ENCODE measurements around the gene NUP210. TPM values are rescaled to one million over a fixed set of nuclear protein-coding genes. Genes with fewer than 3 reads are reported as not detected.

NUP210 gene
- total RNA-seq, 2 experiments from 2014 or later = 153 to 161 TPM

- Mint-ChIP-seq H3K4me3 (no peak overlapping the region), H3K27me3 (no peaks in the 10 kb centered on the region), H3K36me3 (ENCODE audit: low read depth) (peaks cover 45% of the 10 kb centered on the region), H3K27ac (no peak overlapping the region), H3K9me3 (no peaks in the 10 kb centered on the region), H3K4me1 (peaks cover 3% of the 10 kb centered on the region)
- CTCF ChIA-PET = no interaction called here
- DNase-seq = no peak
- POLR2A ChIA-PET = no interaction called here
Measured at GRCh38 chr3:13400114-13400673, 19.9 kb downstream of the NUP210 start.

- Mint-ChIP-seq H3K27me3 (no peaks in the 10 kb centered on the region), H3K4me1 (peaks cover 3% of the 10 kb centered on the region), H3K36me3 (ENCODE audit: low read depth) (peaks cover 48% of the 10 kb centered on the region), H3K4me3 (no peak overlapping the region), H3K27ac (no peak overlapping the region), H3K9me3 (no peaks in the 10 kb centered on the region)
- ChIA-PET CTCF (no interaction called here), POLR2A (no interaction called here)
- DNase-seq = no peak
Measured at GRCh38 chr3:13399603-13400002, 20.5 kb downstream of the NUP210 start.

- Mint-ChIP-seq H3K4me3 (no peak overlapping the region), H3K4me1 (no peaks in the 10 kb centered on the region), H3K27ac (no peak overlapping the region), H3K27me3 (no peaks in the 10 kb centered on the region), H3K36me3 (ENCODE audit: low read depth) (peaks cover 56% of the 10 kb centered on the region), H3K9me3 (no peaks in the 10 kb centered on the region)
- ChIA-PET POLR2A (no interaction called here), CTCF (no interaction called here)
- no peak for DNase-seq
Measured at GRCh38 chr3:13397316-13397715, 22.8 kb downstream of the NUP210 start.

DNA sequence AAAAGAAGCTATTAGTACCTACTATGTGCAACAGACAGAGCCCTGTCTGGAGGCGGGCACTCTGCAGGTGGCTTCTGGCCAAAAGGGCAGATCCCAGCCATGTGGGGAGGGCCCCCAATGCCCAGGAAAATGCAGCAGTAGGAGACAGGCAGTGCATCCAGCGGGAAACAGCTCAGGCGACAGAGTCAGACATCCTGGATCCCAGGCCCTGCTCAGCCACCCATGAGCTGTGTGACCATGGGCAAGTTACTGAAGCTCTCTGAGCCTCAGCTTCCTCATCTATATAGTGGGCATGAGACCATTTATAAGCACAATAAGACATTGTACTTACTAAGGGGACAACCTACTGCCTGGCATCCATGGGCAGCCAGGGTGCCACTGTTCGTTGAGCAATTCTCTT is 25.8 kb downstream of the NUP210 start:
- no peak overlapping the region for H3K27ac Mint-ChIP-seq
- H3K27me3 Mint-ChIP-seq = no peaks in the 10 kb centered on the region
- H3K9me3 Mint-ChIP-seq = no peaks in the 10 kb centered on the region
- H3K4me3 Mint-ChIP-seq = no peak overlapping the region
- POLR2A ChIA-PET = no interaction called here
- CTCF ChIA-PET = interaction anchor here (1.4 kb wide), 1 partner anchor 58 kb away, joined by 3 read pairs; no protein-coding TSS in a partner anchor
- DNase-seq = no peak
- peaks cover 77% of the 10 kb centered on the region for H3K36me3 Mint-ChIP-seq (ENCODE audit: low read depth)
- H3K4me1 Mint-ChIP-seq = peaks cover 6% of the 10 kb centered on the region

DNA sequence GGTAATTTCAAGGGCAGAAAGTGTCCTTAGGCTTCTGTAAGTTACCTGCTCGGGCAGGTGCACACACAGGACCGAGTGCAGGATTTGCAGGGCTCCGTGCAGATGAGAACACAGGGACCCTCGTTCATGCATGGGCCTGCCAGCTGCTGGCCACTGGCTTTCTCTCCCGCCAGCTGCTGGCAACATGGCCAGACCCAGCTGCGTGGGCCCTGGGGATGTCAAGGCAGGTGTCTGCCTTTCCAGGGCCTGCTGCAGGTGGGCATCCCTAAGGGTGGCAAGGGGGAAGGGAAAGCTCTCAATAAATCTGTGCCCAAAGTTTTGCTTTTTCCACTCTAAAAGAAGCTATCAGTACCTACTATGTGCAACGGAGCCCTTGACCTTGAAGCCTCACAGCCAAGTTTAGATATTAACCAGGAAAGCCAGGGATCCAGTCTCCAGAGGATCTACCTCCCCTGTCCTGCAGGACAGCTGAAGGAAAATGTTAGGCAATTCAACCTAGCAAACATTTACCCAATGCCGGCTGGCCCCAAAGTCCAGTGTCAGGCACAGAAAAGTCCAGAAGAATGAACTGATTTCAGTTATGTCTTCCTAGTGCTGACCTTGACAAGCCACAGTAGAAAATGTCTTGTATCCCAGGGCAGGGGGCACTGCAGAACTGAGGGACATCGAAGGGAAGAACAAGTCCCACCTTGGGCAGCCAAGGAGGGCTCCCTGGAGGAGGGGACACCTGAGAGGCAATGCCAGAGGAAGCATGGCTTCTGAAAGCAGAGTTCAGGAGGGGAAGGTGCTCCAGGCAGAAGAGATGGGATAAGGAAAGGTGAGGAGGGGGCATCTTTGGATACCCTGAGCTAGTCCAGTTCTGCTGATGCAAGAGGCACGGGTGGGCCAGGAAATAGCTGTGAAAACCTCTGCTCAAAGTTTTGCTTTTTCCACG is 26.4 kb downstream of the NUP210 start:
- Mint-ChIP-seq H3K4me1 (peaks cover 6% of the 10 kb centered on the region), H3K27ac (peak overlapping the region; percentile 13), H3K4me3 (no peak overlapping the region), H3K9me3 (no peaks in the 10 kb centered on the region), H3K27me3 (no peaks in the 10 kb centered on the region), H3K36me3 (ENCODE audit: low read depth) (peaks cover 83% of the 10 kb centered on the region)
- DNase-seq = no peak
- ChIA-PET CTCF (interaction anchor here (1.4 to 3.5 kb wide), 2 partner anchors 59 kb away, joined by 3 to 49 read pairs; no protein-coding TSS in a partner anchor), POLR2A (interaction anchor here (1.0 to 3.6 kb wide), 2 partner anchors 25 to 69 kb away, joined by 3 to 18 read pairs; partner anchors contain the start of gene NUP210)

DNA sequence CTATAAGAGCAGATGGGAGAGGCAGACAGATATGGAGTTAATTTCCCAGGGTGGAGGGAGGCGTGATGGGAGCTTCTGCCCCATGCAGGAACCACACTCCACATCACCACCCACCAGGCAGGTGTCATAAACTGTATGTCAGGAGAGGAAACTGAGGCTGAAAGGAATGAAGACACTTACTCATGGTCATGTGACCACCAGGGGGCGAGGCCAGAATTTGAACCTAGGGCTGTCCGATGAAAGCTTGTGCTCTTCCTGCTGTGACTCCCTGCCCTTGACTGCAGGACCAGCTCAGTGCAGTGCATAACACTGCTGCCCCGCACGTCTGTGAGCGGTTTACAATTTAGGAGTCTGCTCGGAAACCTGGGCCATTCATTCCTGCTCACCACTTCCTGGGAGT is 28.8 kb downstream of the NUP210 start:
- POLR2A ChIA-PET = interaction anchor here (1.4 to 3.6 kb wide), 2 partner anchors 27 to 60 kb away, joined by 3 to 18 read pairs; partner anchors contain the start of gene NUP210
- no peaks in the 10 kb centered on the region for H3K27me3 Mint-ChIP-seq
- DNase-seq = peak; percentile 18
- peaks cover 6% of the 10 kb centered on the region for H3K4me1 Mint-ChIP-seq
- peaks cover 90% of the 10 kb centered on the region for H3K36me3 Mint-ChIP-seq (ENCODE audit: low read depth)
- CTCF ChIA-PET = interaction anchor here (1.0 to 3.5 kb wide), 5 partner anchors 23 to 259 kb away, joined by 3 to 49 read pairs (median 5); no protein-coding TSS in a partner anchor
- no peak overlapping the region for H3K27ac Mint-ChIP-seq
- H3K9me3 Mint-ChIP-seq = no peaks in the 10 kb centered on the region
- no peak overlapping the region for H3K4me3 Mint-ChIP-seq

DNA sequence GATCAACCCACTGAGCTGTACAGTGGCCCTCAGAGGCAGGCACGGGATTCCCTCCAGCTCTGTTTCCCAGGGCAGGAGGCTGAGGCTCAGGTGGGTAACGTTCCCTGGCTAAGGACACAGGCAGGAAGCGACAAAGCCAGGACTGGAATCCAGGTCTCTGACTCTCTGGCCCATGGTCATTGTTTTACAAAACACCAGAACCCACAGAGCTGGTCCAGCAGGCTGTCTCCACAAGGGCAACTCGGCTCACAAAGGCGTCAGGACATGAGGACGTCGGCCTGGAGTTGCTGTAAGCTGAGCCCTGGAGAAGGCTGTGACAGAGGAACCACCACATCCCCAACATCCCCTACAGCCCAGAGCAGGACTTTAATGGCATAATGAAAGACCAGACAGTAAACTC is 30.7 kb downstream of the NUP210 start:
- H3K4me3 Mint-ChIP-seq = no peak overlapping the region
- H3K27me3 Mint-ChIP-seq = no peaks in the 10 kb centered on the region
- DNase-seq = no peak
- H3K36me3 Mint-ChIP-seq (ENCODE audit: low read depth) = peaks cover 90% of the 10 kb centered on the region
- H3K27ac Mint-ChIP-seq = no peak overlapping the region
- peaks cover 10% of the 10 kb centered on the region for H3K4me1 Mint-ChIP-seq
- ChIA-PET POLR2A (interaction anchor here (1.2 kb wide), 1 partner anchor 11 kb away, joined by 3 read pairs; no protein-coding TSS in a partner anchor), CTCF (no interaction called here)
- no peaks in the 10 kb centered on the region for H3K9me3 Mint-ChIP-seq

- peaks cover 10% of the 10 kb centered on the region for H3K4me1 Mint-ChIP-seq
- no peak overlapping the region for H3K4me3 Mint-ChIP-seq
- H3K36me3 Mint-ChIP-seq (ENCODE audit: low read depth) = peaks cover 93% of the 10 kb centered on the region
- H3K9me3 Mint-ChIP-seq = no peaks in the 10 kb centered on the region
- no peak for DNase-seq
- H3K27ac Mint-ChIP-seq = no peak overlapping the region
- no peaks in the 10 kb centered on the region for H3K27me3 Mint-ChIP-seq
- POLR2A ChIA-PET = interaction anchor here (1.2 kb wide), 1 partner anchor 10 kb away, joined by 3 read pairs; no protein-coding TSS in a partner anchor
- CTCF ChIA-PET = interaction anchor here (0.6 kb wide), 1 partner anchor 42 kb away, joined by 3 read pairs; no protein-coding TSS in a partner anchor
Measured at GRCh38 chr3:13388816-13389215, 31.3 kb downstream of the NUP210 start.

- no peaks in the 10 kb centered on the region for H3K27me3 Mint-ChIP-seq
- CTCF ChIA-PET = interaction anchor here (1.5 to 3.6 kb wide), 2 partner anchors 67 kb away, joined by 5 to 15 read pairs; no protein-coding TSS in a partner anchor
- peaks cover 86% of the 10 kb centered on the region for H3K36me3 Mint-ChIP-seq (ENCODE audit: low read depth)
- H3K4me3 Mint-ChIP-seq = no peak overlapping the region
- POLR2A ChIA-PET = no interaction called here
- H3K9me3 Mint-ChIP-seq = no peaks in the 10 kb centered on the region
- no peak for DNase-seq
- H3K4me1 Mint-ChIP-seq = peaks cover 4% of the 10 kb centered on the region
- H3K27ac Mint-ChIP-seq = peak overlapping the region; percentile 31
Measured at GRCh38 chr3:13385373-13385965, 34.7 kb downstream of the NUP210 start.

GRCh38 chr3:13380971-13381370 is 39.2 kb downstream of the NUP210 start:
- H3K27ac Mint-ChIP-seq = no peak overlapping the region
- no peaks in the 10 kb centered on the region for H3K27me3 Mint-ChIP-seq
- POLR2A ChIA-PET = no interaction called here
- H3K4me3 Mint-ChIP-seq = no peak overlapping the region
- no peaks in the 10 kb centered on the region for H3K9me3 Mint-ChIP-seq
- CTCF ChIA-PET = interaction anchor here (0.6 to 2.1 kb wide), 4 partner anchors 34 to 289 kb away, joined by 3 to 6 read pairs (median 4); partner anchors contain the start of gene NUP210
- DNase-seq = no peak
- H3K36me3 Mint-ChIP-seq (ENCODE audit: low read depth) = peaks cover 74% of the 10 kb centered on the region
- peaks cover 2% of the 10 kb centered on the region for H3K4me1 Mint-ChIP-seq

DNA sequence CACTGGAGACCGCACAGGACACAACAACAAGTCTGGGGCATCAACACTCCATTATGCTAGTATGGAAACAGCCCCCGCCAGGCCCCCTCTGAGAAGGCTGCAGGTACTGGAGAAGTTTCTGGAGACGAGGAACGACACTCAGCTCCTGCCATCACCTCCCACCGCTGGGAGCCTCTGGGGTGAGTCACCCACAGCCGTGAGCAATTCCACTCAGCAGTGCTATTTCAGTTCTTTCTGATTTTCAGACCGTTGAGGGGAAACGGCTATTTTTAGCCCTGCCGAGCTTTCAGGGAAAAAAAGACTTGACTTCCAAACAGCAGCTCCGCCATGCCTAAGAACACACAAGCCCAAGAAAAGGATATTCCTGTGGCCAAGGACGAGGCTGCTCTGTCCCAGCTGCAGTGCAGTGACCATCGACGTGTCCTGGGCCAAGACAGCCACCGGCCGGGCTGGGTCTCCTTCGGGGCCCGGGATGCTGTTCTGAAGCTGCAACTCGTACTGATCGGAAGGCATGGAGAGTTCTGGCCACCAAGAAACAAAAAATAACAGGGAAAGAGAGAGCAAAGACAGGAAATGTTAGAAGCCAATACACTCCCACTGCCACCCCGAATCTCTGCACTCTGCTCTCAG is 40.8 kb downstream of the NUP210 start:
- CTCF ChIA-PET = interaction anchor here (1.3 to 1.9 kb wide), 2 partner anchors 73 kb away, joined by 5 to 7 read pairs; no protein-coding TSS in a partner anchor
- H3K4me1 Mint-ChIP-seq = no peaks in the 10 kb centered on the region
- no peaks in the 10 kb centered on the region for H3K9me3 Mint-ChIP-seq
- no peak for DNase-seq
- peaks cover 63% of the 10 kb centered on the region for H3K36me3 Mint-ChIP-seq (ENCODE audit: low read depth)
- no peak overlapping the region for H3K4me3 Mint-ChIP-seq
- H3K27me3 Mint-ChIP-seq = no peaks in the 10 kb centered on the region
- no peak overlapping the region for H3K27ac Mint-ChIP-seq
- POLR2A ChIA-PET = interaction anchor here (1.2 kb wide), 1 partner anchor 10 kb away, joined by 3 read pairs; no protein-coding TSS in a partner anchor

DNA sequence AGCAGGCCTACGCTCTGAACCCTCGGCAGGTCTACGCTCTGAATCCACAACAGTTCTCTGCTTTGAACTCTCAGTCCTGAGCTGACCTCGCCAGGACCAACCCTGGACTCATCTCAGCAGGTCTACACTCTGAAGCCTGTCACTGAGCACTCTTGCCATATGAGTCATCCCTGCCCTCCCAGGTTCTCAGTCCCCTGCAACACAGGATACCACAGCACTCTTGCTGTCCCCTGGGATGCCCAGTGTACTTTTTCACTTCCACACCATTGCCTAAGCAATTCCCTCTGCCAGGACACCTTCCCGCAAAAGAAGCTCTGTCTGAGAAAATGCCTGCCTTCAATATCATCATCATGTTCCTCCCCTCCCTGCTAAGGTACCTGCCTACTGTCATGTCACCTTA is 42.0 kb downstream of the NUP210 start:
- POLR2A ChIA-PET = interaction anchor here (1.2 kb wide), 1 partner anchor 11 kb away, joined by 3 read pairs; no protein-coding TSS in a partner anchor
- Mint-ChIP-seq H3K4me3 (no peak overlapping the region), H3K27me3 (no peaks in the 10 kb centered on the region), H3K4me1 (no peaks in the 10 kb centered on the region), H3K9me3 (no peaks in the 10 kb centered on the region), H3K27ac (peak overlapping the region; percentile 41), H3K36me3 (ENCODE audit: low read depth) (peaks cover 55% of the 10 kb centered on the region)
- CTCF ChIA-PET = interaction anchor here (1.3 kb wide), 1 partner anchor 74 kb away, joined by 7 read pairs; no protein-coding TSS in a partner anchor
- DNase-seq = no peak
